Measurements from ENCODE around the gene ANGPTL2. TPM values are rescaled to one million over a fixed set of nuclear protein-coding genes. Genes with fewer than 3 reads are reported as not detected.

ANGPTL2 gene
- total RNA-seq, 2 experiments from 2014 or later, result not detected

DNA sequence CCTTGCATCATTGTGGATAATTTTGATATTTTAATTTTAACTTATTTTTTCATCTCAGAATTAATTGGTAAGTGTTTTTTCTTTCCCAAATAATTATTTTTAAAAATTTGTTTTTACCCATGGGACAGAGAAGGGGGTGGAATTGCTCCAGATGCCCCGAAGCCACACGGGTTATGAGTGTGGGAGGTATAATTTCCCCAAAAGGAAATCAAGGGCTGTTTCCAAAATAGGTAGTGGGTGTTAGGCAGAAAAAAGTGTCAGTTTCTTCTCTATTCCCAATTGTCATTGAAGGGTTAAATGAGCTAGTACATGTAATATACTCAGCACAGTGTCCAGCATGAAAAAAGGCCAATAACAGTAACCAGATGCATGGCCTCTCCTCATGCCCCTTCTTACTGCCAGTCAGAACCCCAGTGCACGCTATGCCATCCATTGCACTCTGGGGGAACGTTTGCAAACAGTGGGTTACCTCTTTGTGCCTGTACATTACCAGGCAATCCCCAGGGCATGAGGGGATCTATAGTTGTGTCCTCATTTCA, 36.4 kb upstream of the ANGPTL2 start:
- DNase-seq (ENCODE audit: low spot score), result no peak
- POLR2A ChIA-PET, result no interaction called here
- H3K4me3 ChIP-seq (ENCODE audit: low read depth, low read length, poor library complexity, severe bottlenecking), result no peak overlapping the region
- no peaks in the 10 kb centered on the region for H3K9me2 ChIP-seq (ENCODE audit: insufficient read depth, low read length)
- H4K20me1 ChIP-seq (ENCODE audit: insufficient read depth, low read length), result no peaks in the 10 kb centered on the region
- no peak overlapping the region for H3K27ac ChIP-seq (ENCODE audit: low read depth, low read length, poor library complexity, severe bottlenecking)
- TF ChIP-seq, protein P1, sequence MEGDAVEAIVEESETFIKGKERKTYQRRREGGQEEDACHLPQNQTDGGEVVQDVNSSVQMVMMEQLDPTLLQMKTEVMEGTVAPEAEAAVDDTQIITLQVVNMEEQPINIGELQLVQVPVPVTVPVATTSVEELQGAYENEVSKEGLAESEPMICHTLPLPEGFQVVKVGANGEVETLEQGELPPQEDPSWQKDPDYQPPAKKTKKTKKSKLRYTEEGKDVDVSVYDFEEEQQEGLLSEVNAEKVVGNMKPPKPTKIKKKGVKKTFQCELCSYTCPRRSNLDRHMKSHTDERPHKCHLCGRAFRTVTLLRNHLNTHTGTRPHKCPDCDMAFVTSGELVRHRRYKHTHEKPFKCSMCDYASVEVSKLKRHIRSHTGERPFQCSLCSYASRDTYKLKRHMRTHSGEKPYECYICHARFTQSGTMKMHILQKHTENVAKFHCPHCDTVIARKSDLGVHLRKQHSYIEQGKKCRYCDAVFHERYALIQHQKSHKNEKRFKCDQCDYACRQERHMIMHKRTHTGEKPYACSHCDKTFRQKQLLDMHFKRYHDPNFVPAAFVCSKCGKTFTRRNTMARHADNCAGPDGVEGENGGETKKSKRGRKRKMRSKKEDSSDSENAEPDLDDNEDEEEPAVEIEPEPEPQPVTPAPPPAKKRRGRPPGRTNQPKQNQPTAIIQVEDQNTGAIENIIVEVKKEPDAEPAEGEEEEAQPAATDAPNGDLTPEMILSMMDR (conservative IDR thresholded peaks at IDR 0.05; ENCODE audit: low read length), result no peak
- no peak for TF ChIP-seq EZH2phosphoT487 (IDR thresholded peaks at IDR 0.05; ENCODE audit: borderline replicate concordance, low read depth, low read length)
- no peaks in the 10 kb centered on the region for H3K9me3 ChIP-seq (ENCODE audit: low read length)
- no peaks in the 10 kb centered on the region for H3K79me2 ChIP-seq (ENCODE audit: insufficient read depth, low read depth, low read length)
- BruUV-seq (replicated peaks), result no TSS peak
- H3K36me3 ChIP-seq (ENCODE audit: insufficient read depth, low read length), result no peaks in the 10 kb centered on the region
- intact Hi-C loops (cut with micrococcal nuclease; ENCODE audit: unreplicated experiment), result no loop called here
- peak overlapping the region; percentile 49; the same call in 1 of the 2 replicates for H2AFZ ChIP-seq (ENCODE audit: low read length)
- H3K4me1 ChIP-seq (ENCODE audit: insufficient read depth, low read length, poor library complexity, severe bottlenecking), result peaks cover 50% of the 10 kb centered on the region
- H3K4me2 ChIP-seq (ENCODE audit: low read length), result no peak overlapping the region
- CTCF ChIA-PET (ENCODE audit: unreplicated experiment), result interaction anchor here (0.5 kb wide), 1 partner anchor 9 kb away, joined by 3 read pairs; no protein-coding TSS in a partner anchor

DNA sequence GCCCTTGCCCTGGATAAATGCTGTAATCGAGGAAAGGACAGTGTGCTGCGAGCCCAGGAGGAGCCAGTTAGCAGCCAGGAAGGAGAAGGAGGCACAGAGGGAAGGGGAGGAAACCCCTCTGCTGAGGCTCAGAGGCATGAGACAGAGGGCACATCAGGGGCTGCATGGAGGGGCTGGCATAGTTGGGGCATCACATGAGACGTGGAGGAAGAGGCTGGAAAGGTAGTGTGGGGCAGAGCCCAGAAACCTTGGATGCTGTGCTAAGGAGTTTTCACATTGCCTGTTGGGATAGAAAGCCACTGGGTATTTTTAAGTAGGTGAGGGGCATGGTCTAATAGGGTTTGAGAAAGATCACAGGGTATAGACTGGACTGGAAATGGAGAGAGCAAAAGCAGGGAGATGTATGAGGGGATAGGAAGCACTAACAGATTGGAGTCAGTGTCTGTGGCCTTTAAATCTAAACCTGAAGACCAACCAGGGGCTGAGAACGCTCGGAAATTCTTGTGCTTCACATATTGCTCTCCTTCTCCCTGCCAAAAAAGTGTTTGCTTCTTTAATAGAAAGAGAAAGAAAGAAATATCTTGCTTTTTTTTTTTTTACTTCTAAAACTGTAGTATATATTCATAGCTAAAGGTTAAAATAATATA, 33.0 kb upstream of the ANGPTL2 start:
- intact Hi-C loops (cut with micrococcal nuclease; ENCODE audit: unreplicated experiment), result no loop called here
- Histone ChIP-seq H3K27ac (ENCODE audit: low read depth, low read length, poor library complexity, severe bottlenecking) (no peak overlapping the region), H3K9me3 (ENCODE audit: low read length) (no peaks in the 10 kb centered on the region), H3K4me3 (ENCODE audit: low read depth, low read length, poor library complexity, severe bottlenecking) (no peak overlapping the region), H2AFZ (ENCODE audit: low read length) (no peak overlapping the region), H3K36me3 (ENCODE audit: insufficient read depth, low read length) (no peaks in the 10 kb centered on the region), H3K4me2 (ENCODE audit: low read length) (no peak overlapping the region), H3K9me2 (ENCODE audit: insufficient read depth, low read length) (no peaks in the 10 kb centered on the region), H3K4me1 (ENCODE audit: insufficient read depth, low read length, poor library complexity, severe bottlenecking) (peaks cover 36% of the 10 kb centered on the region), H4K20me1 (ENCODE audit: insufficient read depth, low read length) (no peaks in the 10 kb centered on the region), H3K79me2 (ENCODE audit: insufficient read depth, low read depth, low read length) (no peaks in the 10 kb centered on the region)
- BruUV-seq (replicated peaks), result no TSS peak
- TF ChIP-seq, protein P1 (conservative IDR thresholded peaks at IDR 0.05; ENCODE audit: low read length), result no peak
- no peak for TF ChIP-seq EZH2phosphoT487 (IDR thresholded peaks at IDR 0.05; ENCODE audit: borderline replicate concordance, low read depth, low read length)
- CTCF ChIA-PET (ENCODE audit: unreplicated experiment), result no interaction called here
- POLR2A ChIA-PET, result no interaction called here
- no peak for DNase-seq (ENCODE audit: low spot score)
